H1 (cell line): ENCODE data around the gene SLC25A21. TPM values are rescaled to one million over a fixed set of nuclear protein-coding genes. Genes with fewer than 3 reads are reported as not detected.

Experiments
- BCL11A ChIP-seq, 2 experiments: IDR thresholded peaks; one replicate each; pipeline ENCODE4 v1.6.1; 2011; ENCODE audit warnings: low read depth in 2 of 2, low read length in 2 of 2, mild to moderate bottlenecking in 2 of 2
- BRCA1 ChIP-seq: IDR thresholded peaks from 2 replicates; pipeline ENCODE4 v1.6.1; 2012; ENCODE audit warnings: low read depth, low read length, improper control_type of control experiment
- CEBPB ChIP-seq: IDR thresholded peaks from 2 replicates; pipeline ENCODE4 v1.6.1; 2012; ENCODE audit warnings: low read depth, low read length
- CHD7 ChIP-seq: fragments of 300-600 bp; sonication (generic); IDR thresholded peaks from 2 replicates; pipeline ENCODE4 v1.7.1; 2012; ENCODE audit warnings: low read length, moderate library complexity, mild to moderate bottlenecking, inconsistent platforms; ENCODE audit not compliant: insufficient replicate concordance
- CTCF ChIP-seq, 3 experiments: IDR thresholded peaks; 1 replicate in 2 of 3; 2 replicates in 1 of 3; pipeline versions ENCODE4 v1.5.1 to v1.6.1; 2011; ENCODE audit warnings: low read length in 3 of 3, mild to moderate bottlenecking in 3 of 3, inconsistent platforms in 2 of 3, low read depth in 1 of 3, moderate library complexity in 1 of 3; ENCODE audit not compliant: insufficient read depth in 1 of 3; ENCODE audit errors: control extremely low read depth in 1 of 3
- EGR1 ChIP-seq: IDR thresholded peaks from 2 replicates; pipeline ENCODE4 v1.6.1; 2011; ENCODE audit warnings: low read depth, low read length, borderline replicate concordance
- FOSL1 ChIP-seq: IDR thresholded peaks from 2 replicates; pipeline ENCODE4 v1.6.1; 2011; ENCODE audit warnings: mild to moderate bottlenecking, low read depth, low read length, moderate library complexity; ENCODE audit not compliant: insufficient read depth
- HDAC2 ChIP-seq, 2 experiments: fragments of 300-600 bp in 1 of 2; sonication (generic) in 1 of 2; IDR thresholded peaks; 2 replicates each; pipeline ENCODE4 v1.6.1; 2011 to 2012; ENCODE audit warnings: low read depth in 2 of 2, low read length in 2 of 2, mild to moderate bottlenecking in 2 of 2, moderate library complexity in 2 of 2, borderline replicate concordance in 1 of 2, inconsistent platforms in 1 of 2
- TAF1 ChIP-seq: IDR thresholded peaks from 2 replicates; pipeline ENCODE4 v1.6.1; 2011; ENCODE audit warnings: mild to moderate bottlenecking, low read depth, low read length
- polyA plus RNA-seq, 7 experiments: library from polyadenylated mRNA; depleted of rRNA in 3 of 7; stranded (reverse) in 5 of 7; unstranded in 2 of 7; fragments of >200 nt in 5 of 7; fragments of 200-250 nt in 2 of 7; gene quantifications; 1 replicate in 5 of 7; 2 replicates in 1 of 7; 4 replicates in 1 of 7; pipeline versions ENCODE4 v1.2.1 to v1.2.3, GENCODE V29; 2011 to 2013; ENCODE audit warnings: missing spikeins in 2 of 7, mixed read lengths in 2 of 7
- total RNA-seq: library from RNA; stranded (reverse); fragmentation: NEBNext Ultra II Directional; extraction: Animal tissue kit (Norgen Biotek cat#: 25700); gene quantifications from 2 replicates; pipeline ENCODE4 v1.2.1, GENCODE V29; 2021

SLC25A21 gene
- total and polyA plus RNA-seq, 2 of the 8 experiments (the other 6 are each of a cell fraction or from before 2014, with no cell fraction given) = 6.9 to 15.7 TPM

- TF ChIP-seq CHD7 (no peak), BRCA1 (no peak), TAF1 (no peak), EGR1 (no peak), CTCF (IDR thresholded peaks at IDR 0.05; ENCODE audit: control extremely low read depth in 1 of 3, insufficient read depth in 1 of 3, low read depth in 1 of 3, low read length in 3 of 3) (no peak), HDAC2 (IDR thresholded peaks at IDR 0.05; ENCODE audit: borderline replicate concordance in 1 of 2, low read depth in 2 of 2, low read length in 2 of 2) (no peak), FOSL1 (no peak), BCL11A (IDR thresholded peaks at IDR 0.05; ENCODE audit: low read depth in 2 of 2, low read length in 2 of 2) (no peak), CEBPB (no peak)
Measured at GRCh38 chr14:37139710-37140109, 32.7 kb downstream of the SLC25A21 start (continued).
